C4-2B (cell line): Measurements from ENCODE around the gene IFI27.

Experiments used
- CTCF ChIP-seq: fragments of 450-650 bp; conservative IDR thresholded peaks from 2 replicates; pipeline ENCODE4 v1.5.1; 2017; ENCODE audit warnings: mild to moderate bottlenecking
- ZFX ChIP-seq: fragments of 450-650 bp; IDR thresholded peaks from 2 replicates; pipeline ENCODE4 v1.6.1; 2017

GRCh38 chr14:94102768-94103482 lies 7.6 kb upstream of the IFI27 start:
- TF ChIP-seq CTCF: no peak
- no peak for TF ChIP-seq ZFX
